ENCODE results near the gene RMI2. TPM values are rescaled to one million over a fixed set of nuclear protein-coding genes. Genes with fewer than 3 reads are reported as not detected.

Gene RMI2
- total and polyA plus RNA-seq, 2 of the 8 experiments (the other 6 are each of a cell fraction or from before 2014, with no cell fraction given) = 58.2 to 96.0 TPM

GRCh38 chr16:11395949-11396240 lies 50.6 kb downstream of the RMI2 start (continued):
- TF ChIP-seq EZH2 (IDR thresholded peaks at IDR 0.05; ENCODE audit: low read depth, low read length, severe bottlenecking) (no peak), SUZ12 (IDR thresholded peaks at IDR 0.05; ENCODE audit: low read length) (no peak), POLR2A (IDR thresholded peaks at IDR 0.05; ENCODE audit: control extremely low read depth in 1 of 2, low read depth in 2 of 2, low read length in 2 of 2) (no peak), CTBP2 (IDR thresholded peaks at IDR 0.05; ENCODE audit: borderline replicate concordance, insufficient read depth, insufficient read length, low read length) (no peak)
